ENCODE results near the gene ARHGAP31.
A peak's percentile ranks its signal among the peaks of the same experiment; 100 is the strongest.

ARHGAP31 gene

DNA sequence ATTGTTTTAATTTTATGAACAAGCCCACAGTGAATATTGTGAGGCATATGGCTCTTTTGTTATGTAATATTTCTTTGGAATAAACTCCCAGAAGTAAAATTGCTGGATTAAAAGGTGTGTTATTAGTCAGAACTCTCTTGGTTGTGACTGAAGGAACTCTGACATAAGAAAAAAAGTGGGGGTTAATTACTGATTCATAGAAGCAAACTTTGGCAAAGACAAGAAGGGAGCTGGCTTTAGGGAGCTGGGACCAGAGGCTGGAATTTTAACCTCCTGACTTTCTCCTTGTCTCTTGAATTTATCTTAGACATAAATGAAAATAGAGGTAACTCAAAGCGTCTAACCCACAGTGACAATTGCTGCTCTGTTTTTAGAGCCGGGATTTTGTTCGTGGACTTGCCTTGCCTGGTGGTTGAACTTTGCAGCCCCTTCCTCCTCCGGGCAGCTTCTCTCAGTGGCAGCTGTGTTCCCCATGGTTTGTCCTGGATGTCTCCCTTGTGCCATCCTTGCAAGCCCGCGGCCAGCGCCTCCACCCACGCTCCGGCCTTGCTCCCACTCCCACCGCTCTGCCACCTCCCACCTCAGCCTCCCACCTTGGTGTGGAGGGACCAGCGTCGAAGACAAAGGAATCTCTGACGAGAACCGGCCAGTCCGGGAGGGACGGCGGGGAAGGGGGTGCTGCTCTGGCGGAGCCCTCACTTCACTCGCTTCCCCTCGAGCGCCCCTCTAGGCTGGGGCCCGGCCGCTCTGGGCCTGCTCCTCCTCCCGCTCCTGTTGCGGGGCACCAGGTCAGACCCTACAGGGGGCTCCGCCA is 28.0 kb downstream of the ARHGAP31 start:
- H3K4me1 ChIP-seq (ENCODE audit: insufficient read depth, low read length): peaks cover 26% of the 10 kb centered on the region
- peak overlapping the region; percentile 87 for H3K9ac ChIP-seq (ENCODE audit: low read depth, low read length)
- peaks cover 14% of the 10 kb centered on the region; the same call in 1 of the 2 replicates for H3K27me3 ChIP-seq (ENCODE audit: insufficient read depth, low read length)
- peak overlapping the region; percentile 93 for H3K27ac ChIP-seq (ENCODE audit: low read depth, low read length)
- WGBS: 5% methylated on average over 26 of the region's 26 CpGs
- H3K36me3 ChIP-seq (ENCODE audit: insufficient read depth, low read length): no peaks in the 10 kb centered on the region
- peak overlapping the region; percentile 83 for H3K4me3 ChIP-seq (ENCODE audit: low read length)
- H3K9me3 ChIP-seq (ENCODE audit: insufficient read depth, low read depth, low read length): no peaks in the 10 kb centered on the region

DNA sequence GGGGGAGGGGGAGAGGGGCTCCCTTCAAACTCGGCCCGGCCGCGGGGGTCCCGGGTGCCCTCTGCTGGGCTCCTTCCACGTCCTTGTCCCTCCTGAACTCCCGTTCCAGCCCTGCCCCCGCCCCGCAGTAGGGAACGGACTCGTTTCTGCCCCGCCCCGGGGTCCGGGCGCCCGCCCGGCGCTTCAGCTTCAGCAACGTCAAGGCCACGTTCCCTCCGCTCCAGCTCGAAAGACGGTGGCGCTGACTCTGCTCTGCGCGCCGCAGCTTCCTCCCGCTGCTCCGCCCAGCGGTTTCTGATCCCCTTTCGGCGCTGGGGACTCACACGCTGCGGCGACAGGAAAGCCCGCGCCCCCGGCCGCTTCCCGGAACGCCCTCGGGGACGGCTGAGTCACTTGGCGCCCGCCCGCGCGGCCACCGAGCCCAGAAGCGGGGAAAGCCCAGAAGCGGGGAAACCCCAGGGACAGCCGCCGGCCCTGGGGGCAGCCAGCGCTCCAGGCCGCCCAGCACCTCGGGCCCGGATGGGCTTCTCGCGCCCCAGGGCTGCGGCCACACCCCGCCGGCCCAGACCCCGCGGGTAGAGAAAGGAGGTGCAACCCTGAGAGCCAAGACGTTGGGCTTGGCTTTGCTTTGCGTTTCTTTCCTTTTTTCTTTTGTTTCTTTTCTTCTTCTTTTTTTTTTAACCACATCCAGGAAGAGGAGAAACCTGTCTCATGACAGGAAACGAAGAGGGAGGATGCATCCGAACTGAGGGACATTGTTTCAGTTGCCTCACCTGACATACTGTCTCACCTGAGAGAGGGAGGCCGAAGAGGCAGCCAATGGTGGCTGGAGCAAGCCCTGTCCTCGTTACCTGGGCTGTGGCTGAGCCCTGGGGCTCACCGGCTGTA is 28.9 kb downstream of the ARHGAP31 start:
- Histone ChIP-seq H3K36me3 (ENCODE audit: insufficient read depth, low read length) (no peaks in the 10 kb centered on the region), H3K27me3 (ENCODE audit: insufficient read depth, low read length) (peaks cover 14% of the 10 kb centered on the region; the same call in 1 of the 2 replicates), H3K9me3 (ENCODE audit: insufficient read depth, low read depth, low read length) (no peaks in the 10 kb centered on the region), H3K9ac (ENCODE audit: low read depth, low read length) (peak overlapping the region; percentile 87), H3K4me1 (ENCODE audit: insufficient read depth, low read length) (peaks cover 26% of the 10 kb centered on the region), H3K27ac (ENCODE audit: low read depth, low read length) (peak overlapping the region; percentile 93), H3K4me3 (ENCODE audit: low read length) (peak overlapping the region; percentile 83)
- WGBS: 2% methylated on average over 71 of the region's 71 CpGs

DNA sequence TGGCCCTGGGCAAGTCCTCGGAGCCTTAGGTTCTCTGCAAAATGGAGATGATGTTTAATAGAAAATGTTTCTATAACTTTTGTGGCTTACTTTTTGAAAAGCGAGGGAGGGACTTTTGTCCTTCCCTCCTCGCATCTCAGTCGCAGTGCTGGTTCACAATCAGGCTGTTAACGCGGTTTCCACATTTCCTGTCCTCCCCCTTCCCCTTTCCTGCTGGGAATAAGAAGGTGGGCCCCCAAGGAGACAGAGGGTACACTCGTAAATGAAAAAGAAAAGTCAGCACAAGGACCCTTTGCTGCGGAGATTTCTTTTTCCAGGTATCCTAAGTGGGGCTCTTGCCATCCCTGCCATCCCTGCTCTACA is 29.5 kb downstream of the ARHGAP31 start:
- H3K4me3 ChIP-seq (ENCODE audit: low read length): peak overlapping the region; percentile 83
- H3K27ac ChIP-seq (ENCODE audit: low read depth, low read length): peak overlapping the region; percentile 93
- WGBS: 37% methylated on average over 8 of the region's 8 CpGs
- no peaks in the 10 kb centered on the region for H3K9me3 ChIP-seq (ENCODE audit: insufficient read depth, low read depth, low read length)
- no peaks in the 10 kb centered on the region for H3K36me3 ChIP-seq (ENCODE audit: insufficient read depth, low read length)
- H3K4me1 ChIP-seq (ENCODE audit: insufficient read depth, low read length): peaks cover 26% of the 10 kb centered on the region
- H3K9ac ChIP-seq (ENCODE audit: low read depth, low read length): peak overlapping the region; percentile 87
- peaks cover 14% of the 10 kb centered on the region; the same call in 1 of the 2 replicates for H3K27me3 ChIP-seq (ENCODE audit: insufficient read depth, low read length)

DNA sequence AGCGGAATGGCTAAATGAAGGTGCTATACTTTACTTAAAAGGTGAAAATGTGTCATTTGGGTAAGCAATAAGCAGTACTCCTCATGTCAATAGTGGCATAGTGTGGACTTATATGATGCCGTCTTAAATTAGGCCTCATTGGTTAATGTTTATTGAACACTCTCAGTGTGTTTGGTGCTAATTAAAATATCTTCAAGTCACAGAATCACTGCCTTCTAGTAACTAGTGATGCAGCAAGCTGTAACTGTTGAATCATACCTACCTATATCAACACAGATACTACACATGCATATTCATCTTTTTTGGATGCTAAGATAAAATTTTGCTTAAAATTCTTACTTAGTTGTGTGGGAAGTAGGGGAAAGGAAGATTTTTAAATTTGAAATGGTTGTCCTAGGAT is 30.7 kb downstream of the ARHGAP31 start:
- WGBS: 89% methylated on average over 2 of the region's 2 CpGs
- H3K27ac ChIP-seq (ENCODE audit: low read depth, low read length): no peak overlapping the region
- H3K27me3 ChIP-seq (ENCODE audit: insufficient read depth, low read length): peaks cover 14% of the 10 kb centered on the region; the same call in 1 of the 2 replicates
- H3K9ac ChIP-seq (ENCODE audit: low read depth, low read length): no peak overlapping the region
- peaks cover 26% of the 10 kb centered on the region for H3K4me1 ChIP-seq (ENCODE audit: insufficient read depth, low read length)
- no peaks in the 10 kb centered on the region for H3K36me3 ChIP-seq (ENCODE audit: insufficient read depth, low read length)
- H3K4me3 ChIP-seq (ENCODE audit: low read length): no peak overlapping the region
- no peaks in the 10 kb centered on the region for H3K9me3 ChIP-seq (ENCODE audit: insufficient read depth, low read depth, low read length)

DNA sequence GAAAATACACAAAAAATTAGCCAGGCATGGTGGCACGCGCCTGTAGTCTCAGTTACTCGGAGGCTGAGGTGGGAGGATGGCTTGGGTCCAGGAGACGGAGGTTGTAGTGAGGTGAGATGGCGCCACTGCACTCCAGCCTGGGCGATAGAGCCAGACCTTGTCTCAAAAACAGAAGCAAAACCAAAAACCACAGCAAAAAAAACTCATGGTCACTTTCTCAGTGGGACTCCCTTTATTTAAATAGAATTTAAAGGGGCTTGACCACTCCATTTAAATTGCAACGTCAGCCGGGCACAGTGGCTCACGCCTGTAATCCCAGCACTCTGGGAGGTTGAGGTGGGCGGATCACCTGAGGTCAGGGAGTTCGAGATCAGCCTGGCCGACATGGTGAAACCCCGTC is 32.8 kb downstream of the ARHGAP31 start:
- Histone ChIP-seq H3K36me3 (ENCODE audit: insufficient read depth, low read length) (no peaks in the 10 kb centered on the region), H3K27me3 (ENCODE audit: insufficient read depth, low read length) (peaks cover 14% of the 10 kb centered on the region; the same call in 1 of the 2 replicates), H3K27ac (ENCODE audit: low read depth, low read length) (no peak overlapping the region), H3K9ac (ENCODE audit: low read depth, low read length) (no peak overlapping the region), H3K9me3 (ENCODE audit: insufficient read depth, low read depth, low read length) (no peaks in the 10 kb centered on the region), H3K4me1 (ENCODE audit: insufficient read depth, low read length) (peaks cover 19% of the 10 kb centered on the region), H3K4me3 (ENCODE audit: low read length) (no peak overlapping the region)
- WGBS: 93% methylated on average over 13 of the region's 13 CpGs

DNA sequence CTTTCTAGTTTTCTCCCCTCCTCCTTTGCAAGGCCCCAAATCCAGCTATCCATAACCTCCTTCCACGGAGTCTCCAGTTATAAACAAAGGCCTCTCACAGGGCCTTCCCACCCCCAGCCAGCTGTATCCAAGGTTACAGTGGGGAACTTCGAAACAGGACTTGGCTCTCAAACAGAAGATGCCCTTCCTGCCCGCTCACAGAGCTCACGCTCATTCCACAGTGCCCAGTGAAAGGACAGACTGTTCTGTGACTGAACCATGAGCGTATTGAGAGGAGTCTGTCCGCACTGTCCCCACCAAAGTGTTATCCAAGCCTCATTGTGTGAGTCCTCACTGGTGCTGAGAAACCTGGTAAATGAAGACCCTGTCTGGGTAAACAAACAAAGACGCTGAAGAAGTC is 35.4 kb downstream of the ARHGAP31 start:
- Histone ChIP-seq H3K4me1 (ENCODE audit: insufficient read depth, low read length) (peaks cover 3% of the 10 kb centered on the region; the same call in 1 of the 2 replicates), H3K9me3 (ENCODE audit: insufficient read depth, low read depth, low read length) (no peaks in the 10 kb centered on the region), H3K36me3 (ENCODE audit: insufficient read depth, low read length) (no peaks in the 10 kb centered on the region), H3K27me3 (ENCODE audit: insufficient read depth, low read length) (no peaks in the 10 kb centered on the region), H3K9ac (ENCODE audit: low read depth, low read length) (no peak overlapping the region), H3K4me3 (ENCODE audit: low read length) (no peak overlapping the region), H3K27ac (ENCODE audit: low read depth, low read length) (no peak overlapping the region)
- WGBS: 88% methylated on average over 7 of the region's 7 CpGs

DNA sequence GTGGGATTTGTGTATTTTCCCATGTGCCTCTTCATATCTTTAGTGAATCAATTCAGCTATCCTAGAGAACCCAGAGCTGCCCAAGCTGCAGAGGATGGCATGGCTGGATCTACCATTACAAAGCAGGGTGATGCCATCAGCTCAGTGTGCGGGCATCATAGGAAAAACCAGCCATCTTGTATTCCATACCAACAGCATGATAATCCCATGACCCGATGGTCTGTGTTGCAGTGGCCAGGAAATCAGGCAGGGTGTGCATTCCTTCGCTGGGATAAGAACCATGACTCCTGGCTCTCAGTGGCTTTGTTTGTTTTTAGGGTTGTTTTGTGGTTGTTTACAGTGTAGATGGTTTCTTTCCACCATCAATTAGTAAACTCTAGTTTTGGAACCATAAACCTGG is 36.0 kb downstream of the ARHGAP31 start:
- no peak overlapping the region for H3K9ac ChIP-seq (ENCODE audit: low read depth, low read length)
- 97% methylated on average over 3 of the region's 3 CpGs for WGBS
- H3K27ac ChIP-seq (ENCODE audit: low read depth, low read length): no peak overlapping the region
- no peaks in the 10 kb centered on the region for H3K4me1 ChIP-seq (ENCODE audit: insufficient read depth, low read length)
- no peaks in the 10 kb centered on the region for H3K9me3 ChIP-seq (ENCODE audit: insufficient read depth, low read depth, low read length)
- no peak overlapping the region for H3K4me3 ChIP-seq (ENCODE audit: low read length)
- H3K27me3 ChIP-seq (ENCODE audit: insufficient read depth, low read length): no peaks in the 10 kb centered on the region
- no peaks in the 10 kb centered on the region for H3K36me3 ChIP-seq (ENCODE audit: insufficient read depth, low read length)

DNA sequence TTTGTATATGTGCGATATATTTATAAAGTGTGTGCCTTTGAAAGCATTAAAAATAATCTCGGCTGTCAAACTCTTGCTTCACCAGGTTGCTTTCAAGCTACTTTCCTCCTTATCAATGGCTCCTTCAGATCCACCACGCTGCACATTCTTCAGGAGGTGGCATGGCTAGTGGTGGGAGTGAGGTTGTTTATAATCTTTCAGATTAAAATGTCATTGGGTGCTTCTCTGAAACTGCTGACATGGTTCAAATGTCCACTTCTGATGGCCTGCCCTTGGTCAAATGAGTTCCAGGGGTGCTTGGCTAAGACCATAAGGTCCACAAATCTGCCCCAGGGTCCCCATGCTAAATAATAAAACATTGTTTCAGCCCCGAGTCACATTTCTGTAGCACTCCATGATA is 36.7 kb downstream of the ARHGAP31 start:
- WGBS: 99% methylated on average over 4 of the region's 4 CpGs
- Histone ChIP-seq H3K27ac (ENCODE audit: low read depth, low read length) (no peak overlapping the region), H3K4me3 (ENCODE audit: low read length) (no peak overlapping the region)

DNA sequence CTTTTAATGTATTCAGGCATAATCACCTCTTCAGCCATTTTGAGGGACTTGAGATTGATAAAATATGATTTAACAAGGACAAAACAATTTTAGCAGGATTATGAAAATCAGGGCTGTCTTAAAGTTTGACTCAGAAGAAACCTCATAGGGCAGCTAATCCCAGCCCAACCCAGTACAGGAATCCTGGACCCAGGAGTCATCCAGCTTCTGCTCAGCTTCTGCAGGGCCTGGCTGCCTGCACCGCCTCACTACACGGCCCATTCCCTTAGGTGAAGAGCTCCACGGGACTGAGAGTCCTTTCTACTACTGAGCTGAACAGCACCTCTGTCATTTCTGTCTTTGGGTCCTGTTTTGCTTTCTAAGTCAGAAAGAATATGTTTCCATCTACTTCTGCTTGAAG is 37.5 kb downstream of the ARHGAP31 start:
- no peak overlapping the region for H3K9ac ChIP-seq (ENCODE audit: low read depth, low read length)
- H3K36me3 ChIP-seq (ENCODE audit: insufficient read depth, low read length): no peaks in the 10 kb centered on the region
- no peaks in the 10 kb centered on the region for H3K4me1 ChIP-seq (ENCODE audit: insufficient read depth, low read length)
- H3K27ac ChIP-seq (ENCODE audit: low read depth, low read length): no peak overlapping the region
- 64% methylated on average over 3 of the region's 3 CpGs for WGBS
- no peaks in the 10 kb centered on the region for H3K9me3 ChIP-seq (ENCODE audit: insufficient read depth, low read depth, low read length)
- H3K4me3 ChIP-seq (ENCODE audit: low read length): no peak overlapping the region
- H3K27me3 ChIP-seq (ENCODE audit: insufficient read depth, low read length): no peaks in the 10 kb centered on the region

More for the DNA sequence above, 36.7 kb downstream of the ARHGAP31 start:
- Histone ChIP-seq H3K36me3 (ENCODE audit: insufficient read depth, low read length) (no peaks in the 10 kb centered on the region), H3K4me1 (ENCODE audit: insufficient read depth, low read length) (no peaks in the 10 kb centered on the region), H3K9ac (ENCODE audit: low read depth, low read length) (no peak overlapping the region), H3K9me3 (ENCODE audit: insufficient read depth, low read depth, low read length) (no peaks in the 10 kb centered on the region), H3K27me3 (ENCODE audit: insufficient read depth, low read length) (no peaks in the 10 kb centered on the region)

DNA sequence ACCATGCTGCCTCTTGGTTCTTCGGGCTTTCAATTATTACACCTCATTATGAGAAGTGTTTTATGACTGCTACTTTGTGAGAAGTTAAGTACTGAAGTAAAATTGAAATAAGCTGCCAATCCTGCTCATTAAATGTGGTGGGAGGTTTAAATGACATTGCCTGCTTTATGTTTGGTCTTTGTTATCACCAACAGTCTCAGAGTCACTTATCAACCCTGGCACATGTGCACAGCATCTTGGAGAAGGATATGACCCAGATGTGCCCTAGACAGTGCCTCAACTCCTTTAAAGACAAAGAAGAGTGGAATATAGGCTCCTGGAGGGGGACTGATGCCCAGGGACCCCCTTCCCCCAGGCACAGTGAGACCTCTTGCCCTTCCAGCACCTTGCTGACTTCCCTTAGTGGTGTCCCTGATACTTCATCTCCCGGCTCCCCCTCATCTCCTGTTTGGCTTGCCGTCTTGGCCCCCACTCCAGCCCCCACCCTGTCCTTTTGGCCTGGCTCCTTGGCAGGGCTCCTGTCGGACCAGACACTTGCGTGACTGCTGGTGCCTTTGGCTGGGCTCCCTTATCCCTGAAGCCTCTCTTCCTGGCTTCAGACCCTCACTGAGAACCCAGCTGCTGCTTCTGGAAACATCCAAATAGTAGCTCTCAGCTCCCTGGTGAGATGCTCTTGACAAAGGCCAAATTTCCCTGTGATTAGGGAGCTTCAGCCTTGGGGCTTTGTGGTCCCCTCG is 39.8 kb downstream of the ARHGAP31 start:
- Histone ChIP-seq H3K36me3 (ENCODE audit: insufficient read depth, low read length) (no peaks in the 10 kb centered on the region), H3K27me3 (ENCODE audit: insufficient read depth, low read length) (no peaks in the 10 kb centered on the region), H3K27ac (ENCODE audit: low read depth, low read length) (no peak overlapping the region), H3K9ac (ENCODE audit: low read depth, low read length) (no peak overlapping the region), H3K4me1 (ENCODE audit: insufficient read depth, low read length) (no peaks in the 10 kb centered on the region), H3K9me3 (ENCODE audit: insufficient read depth, low read depth, low read length) (no peaks in the 10 kb centered on the region), H3K4me3 (ENCODE audit: low read length) (no peak overlapping the region)
- 91% methylated on average over 5 of the region's 6 CpGs for WGBS

DNA sequence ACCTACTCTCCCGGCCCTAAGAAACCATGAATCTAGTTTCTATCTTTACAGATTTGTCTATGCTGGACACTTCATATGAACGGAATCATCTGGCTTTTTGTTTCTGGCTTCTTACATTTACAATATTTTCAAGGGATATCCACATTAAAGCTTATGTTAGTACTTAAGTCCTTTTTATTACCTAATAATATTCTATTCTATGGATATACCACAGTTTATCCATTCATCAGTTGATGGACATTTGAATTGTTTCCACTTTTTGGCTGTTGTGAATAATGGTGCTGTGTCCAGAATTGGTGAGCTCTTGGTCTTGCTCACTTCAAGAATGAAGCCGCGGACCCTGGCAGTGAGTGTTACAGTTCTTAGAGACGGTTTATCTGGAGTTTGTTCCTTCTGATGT is 42.6 kb downstream of the ARHGAP31 start:
- Histone ChIP-seq H3K9ac (ENCODE audit: low read depth, low read length) (no peak overlapping the region), H3K9me3 (ENCODE audit: insufficient read depth, low read depth, low read length) (no peaks in the 10 kb centered on the region), H3K27me3 (ENCODE audit: insufficient read depth, low read length) (no peaks in the 10 kb centered on the region), H3K4me3 (ENCODE audit: low read length) (no peak overlapping the region), H3K36me3 (ENCODE audit: insufficient read depth, low read length) (no peaks in the 10 kb centered on the region), H3K4me1 (ENCODE audit: insufficient read depth, low read length) (no peaks in the 10 kb centered on the region), H3K27ac (ENCODE audit: low read depth, low read length) (no peak overlapping the region)
- WGBS: 75% methylated on average over 5 of the region's 5 CpGs
